HuH-7.5 (cell line): ENCODE data around the gene ATP2A2.

ENCODE experiments used
- DNase-seq: peaks from one replicate; pipeline ENCODE4 v3.0.0; 2011; ENCODE audit warnings: low spot score

Gene ATP2A2

DNA sequence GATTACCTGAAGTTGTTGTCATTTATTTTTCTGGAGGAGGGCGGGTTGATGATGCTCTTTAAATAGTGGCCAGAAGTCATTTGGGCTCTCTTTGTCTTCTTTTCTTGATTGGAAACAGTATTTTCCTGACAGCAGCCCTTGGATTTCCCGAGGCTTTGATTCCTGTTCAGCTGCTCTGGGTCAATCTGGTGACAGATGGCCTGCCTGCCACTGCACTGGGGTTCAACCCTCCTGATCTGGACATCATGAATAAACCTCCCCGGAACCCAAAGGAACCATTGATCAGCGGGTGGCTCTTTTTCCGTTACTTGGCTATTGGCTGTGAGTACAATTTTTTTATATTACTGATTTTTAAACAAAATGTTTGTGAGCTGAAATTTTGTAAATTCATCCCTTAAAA lies 62.1 kb downstream of the ATP2A2 start:
- no peak for DNase-seq

DNA sequence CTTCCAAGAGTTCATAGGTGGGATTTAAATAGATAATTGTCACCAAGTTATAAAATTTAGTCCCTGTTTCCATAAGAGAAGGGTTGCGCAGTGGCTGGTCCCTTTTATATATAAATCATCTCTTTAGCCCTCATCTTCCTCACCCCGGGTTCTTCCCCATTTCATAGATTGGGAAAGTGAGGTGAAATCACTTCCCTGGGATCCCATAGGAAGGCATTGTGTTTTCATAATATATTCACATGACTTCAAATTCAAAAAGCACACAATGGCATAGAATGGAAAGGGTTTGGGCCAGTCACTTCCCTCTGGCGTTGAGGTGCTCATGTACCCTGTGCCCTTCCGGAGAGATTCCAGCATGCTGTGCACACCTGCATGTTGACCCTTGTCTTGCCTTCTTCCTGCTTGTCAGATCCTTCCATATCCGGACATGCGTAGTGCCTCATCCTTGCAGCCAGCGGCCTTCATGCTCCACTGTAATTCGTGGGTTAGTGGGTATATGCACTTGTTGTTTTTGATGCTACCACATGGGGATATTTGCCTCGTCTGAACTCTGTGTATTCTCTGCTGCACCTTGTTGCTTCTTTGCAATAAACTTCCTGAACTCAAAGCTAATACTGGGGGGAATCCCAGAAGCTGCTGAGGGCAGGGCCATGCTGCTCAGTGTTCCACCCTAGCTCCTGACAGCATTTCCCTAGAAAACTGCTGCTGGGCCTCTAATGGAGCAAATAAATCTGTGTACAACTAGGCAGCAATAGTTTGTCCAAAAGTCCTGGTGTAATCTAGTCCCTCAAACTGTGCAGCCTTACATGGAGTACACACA lies 62.9 kb downstream of the ATP2A2 start:
- no peak for DNase-seq

DNA sequence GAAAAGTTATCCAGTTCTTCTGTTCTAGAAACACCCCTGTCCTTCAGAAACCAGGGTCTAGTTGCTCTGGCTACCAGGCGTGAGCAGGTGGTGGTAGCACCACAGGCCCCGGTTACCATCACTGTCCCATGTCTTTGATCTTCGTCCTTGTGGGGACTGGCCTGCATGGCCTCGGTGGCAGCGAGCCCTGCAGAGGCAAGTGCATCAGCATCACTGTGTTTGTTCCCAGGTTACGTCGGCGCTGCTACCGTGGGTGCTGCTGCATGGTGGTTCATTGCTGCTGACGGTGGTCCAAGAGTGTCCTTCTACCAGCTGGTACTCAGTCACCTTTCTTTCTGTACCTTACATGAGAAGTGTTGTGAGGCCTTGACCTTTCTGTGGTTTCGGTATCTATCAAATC lies 63.6 kb downstream of the ATP2A2 start:
- DNase-seq: no peak

DNA sequence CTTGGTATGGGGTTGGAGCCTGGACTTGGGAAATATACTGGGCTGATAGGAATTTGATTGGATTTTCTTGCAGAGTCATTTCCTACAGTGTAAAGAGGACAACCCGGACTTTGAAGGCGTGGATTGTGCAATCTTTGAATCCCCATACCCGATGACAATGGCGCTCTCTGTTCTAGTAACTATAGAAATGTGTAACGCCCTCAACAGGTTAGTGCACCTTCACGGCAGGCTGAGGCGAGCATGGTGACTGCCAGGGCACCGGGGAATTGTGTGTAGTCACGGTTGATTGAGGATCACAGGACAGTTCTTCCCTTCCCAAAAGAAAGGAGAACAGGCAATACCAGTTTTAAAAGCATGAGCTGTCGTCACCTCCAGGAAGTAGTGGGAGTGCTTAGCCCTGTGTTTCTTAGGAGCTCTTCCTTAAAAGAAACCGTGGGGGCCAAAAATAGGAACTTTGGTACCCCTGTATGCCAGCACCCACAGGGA lies 64.2 kb downstream of the ATP2A2 start:
- peak; percentile 49 for DNase-seq

DNA sequence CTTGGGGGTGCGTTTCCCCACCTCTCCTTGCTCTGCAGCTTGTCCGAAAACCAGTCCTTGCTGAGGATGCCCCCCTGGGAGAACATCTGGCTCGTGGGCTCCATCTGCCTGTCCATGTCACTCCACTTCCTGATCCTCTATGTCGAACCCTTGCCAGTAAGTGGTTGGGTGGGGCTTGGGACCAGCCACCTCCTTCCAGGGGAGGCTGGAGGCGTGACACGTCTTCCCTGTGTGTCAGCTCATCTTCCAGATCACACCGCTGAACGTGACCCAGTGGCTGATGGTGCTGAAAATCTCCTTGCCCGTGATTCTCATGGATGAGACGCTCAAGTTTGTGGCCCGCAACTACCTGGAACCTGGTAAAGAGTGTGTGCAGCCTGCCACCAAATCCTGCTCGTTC lies 64.9 kb downstream of the ATP2A2 start:
- no peak for DNase-seq

DNA sequence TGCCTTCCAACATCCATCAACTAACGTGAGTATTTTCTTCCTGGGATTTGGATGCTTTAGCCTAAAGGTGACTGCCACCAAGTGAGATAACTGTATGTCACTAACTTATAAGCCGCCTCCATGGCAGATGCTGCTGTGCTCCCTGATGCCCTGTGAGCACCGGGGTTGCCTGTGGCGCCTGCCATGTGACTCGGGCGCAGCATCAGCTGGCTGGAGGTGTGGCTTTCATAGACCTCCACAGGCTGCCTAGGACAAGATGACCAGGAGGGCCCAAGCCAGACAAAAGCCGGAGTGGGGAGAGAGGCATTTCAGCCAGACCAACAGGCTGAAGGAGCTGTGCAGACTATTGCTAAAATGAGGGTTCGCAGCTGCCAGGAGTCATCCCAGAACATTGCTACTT lies 66.7 kb downstream of the ATP2A2 start:
- no peak for DNase-seq

DNA sequence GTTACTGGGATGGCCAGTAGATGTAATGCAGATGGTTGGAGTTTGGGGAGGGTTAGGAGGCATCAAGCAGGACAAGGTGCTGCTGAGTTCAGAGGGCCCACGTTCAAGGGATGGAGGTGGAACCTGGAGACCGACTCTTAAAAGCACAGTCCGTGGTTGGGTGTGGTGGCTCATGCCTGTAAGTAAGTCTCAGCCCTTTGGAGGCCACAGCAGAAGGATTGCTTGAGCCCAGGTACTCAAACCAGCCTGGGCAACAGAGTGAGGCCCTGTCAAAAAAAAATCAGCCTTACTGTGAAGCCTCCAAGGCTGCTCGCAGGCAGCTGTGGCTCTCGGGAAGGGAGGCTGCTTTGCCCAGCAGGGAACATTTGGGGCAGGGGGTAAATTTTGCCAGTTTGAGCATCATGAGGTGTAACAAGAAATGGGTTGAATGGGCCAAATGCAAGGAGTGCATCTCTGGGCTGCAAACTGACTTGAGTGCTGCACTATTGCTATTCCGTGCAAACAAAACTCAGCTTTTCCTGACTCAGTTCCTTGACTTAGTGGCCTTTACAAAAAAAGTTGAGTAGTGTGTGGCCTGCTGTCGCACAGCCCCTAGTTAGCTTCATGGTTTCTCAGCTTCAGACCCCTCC lies 67.5 kb downstream of the ATP2A2 start:
- no peak for DNase-seq

DNA sequence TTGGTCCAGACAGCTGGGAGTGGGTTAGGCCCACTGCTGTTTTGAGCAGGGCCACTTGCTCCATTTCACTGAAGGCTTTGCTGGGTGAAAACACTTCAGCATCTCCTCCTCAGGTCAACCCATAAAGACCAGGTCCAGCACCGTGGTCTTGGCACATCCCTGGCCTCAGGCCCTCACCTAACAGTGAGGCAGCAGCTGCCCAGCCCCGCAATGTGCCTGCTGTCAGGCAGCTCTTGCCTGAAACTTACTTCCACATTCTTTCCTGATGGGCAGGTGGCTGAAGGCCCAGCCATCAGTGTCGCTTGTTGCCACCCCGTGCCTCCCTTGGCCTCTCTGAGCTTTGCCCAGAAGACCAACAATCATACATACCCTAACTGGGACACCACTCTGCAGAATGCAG lies 68.0 kb downstream of the ATP2A2 start:
- no peak for DNase-seq

DNA sequence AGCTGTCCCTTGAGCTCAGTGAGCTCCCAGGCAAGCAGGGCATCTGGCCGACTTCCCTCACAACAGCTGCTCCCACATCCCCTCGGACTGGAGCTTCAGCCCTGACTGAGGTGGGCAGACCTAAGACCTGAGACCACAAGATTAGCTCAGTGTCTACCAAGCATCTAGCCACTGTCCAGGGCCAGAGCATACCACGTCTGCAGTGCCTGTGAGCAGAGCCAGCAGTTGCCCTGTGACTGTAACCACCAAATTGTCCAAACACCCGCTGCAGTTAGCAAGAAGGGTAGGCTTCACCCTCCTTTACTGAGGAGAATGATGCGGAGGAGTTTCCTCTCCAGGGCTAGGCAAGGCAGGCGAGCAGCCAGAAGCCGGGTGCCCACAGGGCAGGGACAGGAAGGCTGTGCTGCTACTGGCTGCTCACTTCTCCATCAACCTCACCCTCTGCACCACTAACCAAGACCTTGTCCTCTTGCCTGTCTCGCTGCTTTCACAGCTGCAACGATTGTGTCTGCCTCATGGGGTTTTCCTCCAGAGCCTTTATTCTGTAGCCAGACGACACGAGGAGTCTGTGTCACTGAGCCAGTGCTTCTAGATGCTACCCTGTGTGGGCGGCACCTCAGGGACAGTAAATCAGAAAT lies 68.6 kb downstream of the ATP2A2 start:
- DNase-seq: no peak

DNA sequence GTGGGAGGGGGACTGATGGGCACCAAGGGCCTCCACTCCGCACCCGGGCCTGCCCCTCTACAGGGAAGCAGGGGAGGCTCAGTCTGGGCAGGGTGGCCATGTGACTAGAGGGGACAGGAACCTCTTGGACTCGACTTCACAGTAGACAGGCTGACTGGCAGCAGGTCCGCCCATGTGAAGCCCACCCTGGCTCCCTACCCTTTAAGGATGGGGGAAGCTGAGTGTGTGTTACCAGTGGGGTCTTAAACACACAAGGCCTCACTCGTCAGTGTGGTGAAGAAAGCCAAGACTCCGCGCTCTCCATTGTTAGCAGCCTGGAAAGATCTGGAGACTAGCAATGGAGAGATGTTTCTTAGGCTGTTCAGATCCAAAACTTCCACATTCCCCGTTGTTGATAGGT lies 70.1 kb downstream of the ATP2A2 start:
- DNase-seq: no peak

DNA sequence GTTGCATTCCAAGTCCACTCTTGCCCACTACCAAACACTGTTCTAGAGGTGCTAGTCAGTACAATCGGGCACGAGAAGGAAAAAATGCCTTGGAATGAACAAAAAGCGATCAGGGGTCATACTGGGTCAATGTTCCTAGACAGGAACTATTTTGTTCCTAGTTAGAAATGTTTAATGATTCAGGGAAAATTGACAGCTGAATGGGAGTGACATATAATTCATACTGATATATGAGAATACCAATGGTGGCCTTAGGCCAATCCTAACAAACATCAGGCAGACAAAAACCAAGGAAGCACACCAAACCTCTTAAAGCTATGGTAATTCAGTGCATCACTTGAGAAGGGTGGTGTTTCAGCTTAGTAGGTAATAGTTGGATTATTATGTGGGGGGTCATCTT lies 71.4 kb downstream of the ATP2A2 start:
- DNase-seq: no peak

DNA sequence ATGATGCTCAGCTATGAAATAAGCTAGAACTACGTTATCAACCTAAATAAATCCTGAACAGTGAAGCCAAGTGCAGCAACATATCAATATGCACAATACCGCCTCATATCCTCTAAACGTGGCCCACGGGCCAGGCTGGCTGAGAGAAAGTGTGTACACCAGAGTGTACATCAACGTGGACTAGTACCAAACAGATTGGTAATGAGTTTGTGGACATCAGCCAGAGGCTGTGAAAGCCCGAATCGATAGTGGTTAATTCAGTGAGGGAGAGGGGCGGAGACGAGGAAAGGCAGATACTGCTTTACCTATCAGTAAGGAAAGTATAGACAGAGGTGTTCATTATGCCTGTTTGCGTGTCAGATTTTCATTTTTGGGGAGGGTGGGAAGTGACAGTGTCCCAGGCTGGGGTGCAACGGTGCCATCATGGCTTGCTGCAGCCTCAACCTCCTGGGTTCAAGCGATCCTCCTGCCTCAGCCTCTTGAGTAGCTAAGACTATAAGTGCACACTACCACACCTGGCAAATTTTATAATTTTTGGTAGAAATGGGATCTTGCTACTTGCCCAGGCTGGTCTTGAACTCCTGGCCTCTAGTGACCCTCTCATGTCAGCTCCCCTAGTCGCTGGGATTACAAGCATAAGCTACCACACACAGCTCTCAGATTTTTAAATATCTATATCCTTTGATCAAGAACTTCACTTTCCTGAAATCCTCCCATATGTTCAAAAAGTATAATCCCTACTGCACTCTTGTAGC lies 72.3 kb downstream of the ATP2A2 start:
- no peak for DNase-seq

DNA sequence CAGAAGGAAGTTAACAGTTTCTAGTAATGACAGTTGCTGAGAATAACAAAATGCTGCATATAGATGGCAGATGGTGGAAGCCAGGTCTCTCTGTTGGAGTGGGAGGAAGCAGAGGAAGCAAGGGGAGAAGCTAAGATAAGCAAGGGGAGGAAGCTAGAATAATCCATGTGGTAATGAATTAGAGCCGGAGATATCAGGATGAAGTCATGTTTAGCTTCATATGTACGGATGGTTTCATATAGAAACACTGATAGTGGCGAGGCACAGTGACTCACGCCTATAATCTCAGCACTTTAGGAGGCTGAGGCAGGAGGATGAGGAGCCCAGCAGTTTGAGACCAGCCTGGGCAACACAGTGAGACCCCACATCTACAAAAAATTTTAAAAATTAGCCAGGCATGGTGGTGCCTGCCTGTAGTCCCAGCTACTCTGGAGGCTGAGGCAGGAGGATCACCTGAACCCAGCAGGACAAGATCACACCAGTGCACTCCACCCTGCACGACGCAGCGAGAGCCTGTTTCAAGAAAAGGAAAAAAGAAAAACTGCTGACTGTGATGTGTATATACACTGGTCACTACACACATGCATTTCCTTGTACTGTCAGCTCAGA lies 73.2 kb downstream of the ATP2A2 start:
- no peak for DNase-seq

DNA sequence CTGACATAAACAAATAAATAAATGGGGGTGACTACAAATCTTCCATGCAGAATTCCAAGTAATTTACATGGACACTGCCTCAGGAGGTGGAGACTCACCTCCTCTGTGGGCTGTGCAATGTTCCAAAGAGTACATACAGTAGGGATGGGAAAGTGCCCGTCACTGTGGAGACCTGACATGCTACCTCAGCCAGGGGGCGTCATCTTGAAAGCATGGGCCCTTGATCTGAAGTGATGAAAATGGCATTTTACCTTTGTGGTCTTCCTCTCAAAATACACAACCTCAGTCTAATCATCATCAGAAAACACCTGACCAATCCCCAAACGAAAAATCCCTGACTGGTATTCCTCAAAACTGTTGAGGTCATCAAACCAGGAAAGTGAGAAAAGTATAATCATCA lies 74.0 kb downstream of the ATP2A2 start:
- DNase-seq: peak; percentile 40

DNA sequence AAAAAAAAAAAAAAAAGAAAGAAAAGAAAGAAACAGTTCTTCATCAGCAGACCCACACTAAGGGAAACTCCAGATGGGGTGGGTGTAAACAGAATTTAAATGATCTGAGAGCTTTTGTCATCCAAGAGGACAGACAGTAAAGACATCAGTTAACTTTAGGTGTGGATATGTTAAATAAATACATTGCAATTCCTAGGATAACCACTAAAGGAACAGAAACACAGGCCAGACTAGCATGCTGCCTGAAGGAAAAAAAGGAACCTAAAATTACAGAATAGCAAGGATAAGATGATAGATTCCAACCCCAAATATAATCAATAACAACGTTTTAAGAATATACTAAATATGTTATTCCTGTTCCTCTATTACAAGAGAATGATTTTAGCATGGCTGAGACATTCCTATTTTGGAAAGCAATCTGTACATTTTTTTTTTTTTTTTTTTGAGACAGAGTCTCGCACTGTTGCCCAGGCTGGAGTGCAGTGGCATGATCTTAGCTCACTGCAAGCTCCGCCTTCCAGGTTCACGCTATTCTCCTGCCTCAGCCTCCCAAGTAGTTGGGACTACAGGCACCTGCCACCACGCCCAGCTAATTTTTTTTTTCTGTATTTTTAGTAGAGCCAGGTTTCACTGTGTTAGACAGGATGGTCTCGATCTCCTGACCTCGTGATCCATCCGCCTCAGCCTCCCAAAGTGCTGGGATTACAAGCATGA lies 77.5 kb downstream of the ATP2A2 start:
- DNase-seq: peak; percentile 39

DNA sequence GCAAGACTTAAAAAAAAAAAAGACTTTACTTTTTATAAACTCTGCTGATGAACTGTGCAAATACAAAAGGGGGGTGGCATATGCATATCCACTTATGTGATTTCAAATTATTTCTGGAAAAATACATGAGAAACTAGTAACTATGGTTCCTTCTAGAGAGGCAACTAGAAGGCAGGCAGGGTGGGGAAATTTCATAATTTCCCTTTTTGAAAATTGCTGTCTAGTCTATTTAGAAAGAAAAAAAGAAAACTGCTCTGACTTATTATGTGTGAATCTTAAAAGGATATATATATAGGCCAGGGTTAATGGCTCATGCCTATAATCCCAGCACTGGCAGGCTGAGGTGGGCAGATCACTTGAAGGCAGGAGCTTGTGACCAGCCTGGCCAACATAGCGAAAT lies 80.2 kb downstream of the ATP2A2 start:
- no peak for DNase-seq

DNA sequence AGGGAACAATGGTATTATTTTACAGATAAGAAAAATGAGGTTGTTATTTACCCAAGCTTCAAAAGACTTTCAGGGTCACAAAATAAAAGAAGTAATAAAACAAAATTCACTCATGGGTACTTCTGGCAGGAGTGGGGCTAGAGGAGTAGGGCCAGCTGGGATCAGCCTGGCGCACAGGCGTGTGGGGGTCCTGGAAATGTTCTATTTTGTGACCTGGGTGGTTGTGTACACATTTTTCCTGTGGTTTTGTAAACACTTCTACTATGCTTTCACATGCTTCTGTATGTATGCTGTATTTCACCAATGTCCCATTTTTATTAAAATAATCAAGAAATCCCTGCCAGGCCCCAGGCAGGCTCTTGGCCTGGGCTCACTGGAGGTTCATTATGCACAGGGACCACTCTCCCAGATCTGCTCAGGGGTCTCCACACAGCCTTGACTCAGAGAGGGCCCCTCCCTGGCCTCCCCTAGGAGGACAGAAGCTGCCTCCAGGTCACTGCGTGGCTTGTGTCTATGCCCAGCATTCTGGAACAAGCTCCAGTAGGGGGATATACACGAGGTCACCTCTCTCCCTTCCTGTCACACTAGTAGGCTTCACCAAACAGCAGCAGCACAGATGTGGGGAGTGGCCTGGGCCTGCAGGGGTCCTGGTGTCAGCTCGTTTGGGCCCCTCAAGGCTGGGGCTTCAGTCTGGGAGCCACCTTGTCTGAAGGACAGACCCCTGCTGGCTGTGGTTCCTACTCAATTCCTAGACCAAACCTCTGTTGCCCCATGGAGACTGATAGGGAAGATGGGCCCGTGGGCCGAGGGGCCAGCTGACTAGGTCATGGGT lies 84.7 kb downstream of the ATP2A2 start:
- DNase-seq: no peak

DNA sequence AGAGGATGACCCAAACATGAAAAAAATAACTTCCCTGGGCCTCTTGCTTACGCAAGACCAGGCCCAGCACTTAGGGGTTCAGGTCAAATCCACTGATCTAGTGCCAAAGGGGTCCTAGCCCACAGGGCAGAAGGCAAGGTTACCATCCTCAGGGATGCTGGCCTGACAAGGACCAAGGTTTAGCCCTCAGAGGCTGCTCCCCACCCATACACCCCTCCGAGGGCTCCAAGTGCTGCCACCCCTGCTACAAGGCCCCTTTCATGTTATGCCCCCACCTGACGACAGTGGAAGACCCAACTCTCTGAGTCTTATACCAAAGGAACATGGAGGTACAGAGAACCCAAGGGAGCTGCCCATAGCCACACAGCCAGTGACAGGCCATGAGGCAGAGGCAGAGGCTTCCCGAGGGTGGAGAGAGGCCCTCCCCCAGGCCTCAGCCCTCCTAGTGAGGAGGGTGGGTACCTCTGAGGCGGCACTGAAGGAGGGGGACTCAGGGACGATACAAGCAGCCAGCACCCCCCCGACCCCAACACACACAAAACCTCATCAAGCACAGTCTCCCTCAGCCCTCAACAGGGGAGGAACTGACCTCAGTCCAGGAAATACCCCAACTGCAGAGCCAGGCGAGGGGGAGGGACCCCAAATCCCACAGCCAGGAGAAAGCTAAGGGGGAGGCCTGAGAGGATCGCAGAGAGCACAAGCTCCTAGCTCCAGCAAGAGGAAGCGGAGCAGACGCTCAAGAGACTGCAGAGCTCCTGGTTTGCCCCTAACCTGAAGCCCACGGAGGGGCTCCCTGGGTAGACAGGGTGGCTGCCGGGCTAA lies 85.5 kb downstream of the ATP2A2 start:
- no peak for DNase-seq

DNA sequence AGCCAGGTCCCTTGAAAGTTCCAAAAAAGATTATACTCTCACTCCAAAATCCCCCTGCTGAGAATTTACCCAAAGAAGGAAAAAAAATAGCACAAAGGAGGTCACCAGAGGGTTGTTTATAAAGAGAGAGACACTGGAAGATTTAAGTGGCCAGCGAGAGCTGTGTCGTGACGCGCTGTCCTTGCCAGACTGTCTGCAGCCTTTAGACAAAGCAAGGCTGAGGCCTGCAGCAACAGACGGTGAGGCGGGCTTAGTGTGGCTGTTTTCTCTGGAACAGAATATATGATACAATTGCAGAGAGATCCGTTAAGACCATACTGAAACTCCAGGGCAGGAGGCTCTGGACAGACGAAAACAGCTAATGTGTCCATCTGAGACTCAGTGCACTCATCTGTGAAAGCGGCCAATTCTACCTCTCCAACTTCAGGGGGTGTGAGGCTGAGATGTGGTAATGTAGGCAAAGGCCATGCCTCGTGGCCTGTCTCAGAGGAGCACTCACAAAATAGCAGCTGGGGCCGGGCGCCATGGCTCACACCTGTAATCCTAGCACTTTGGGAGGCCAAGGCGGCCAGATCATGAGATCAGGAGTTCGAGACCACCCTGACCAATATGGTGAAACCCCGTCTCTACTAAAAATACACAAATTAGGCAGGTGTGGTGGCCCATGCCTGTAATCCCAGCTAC lies 86.3 kb downstream of the ATP2A2 start:
- DNase-seq: no peak
